Ascending aorta (tissue), 2 donors: ENCODE data around the gene RBM17. TPM values are rescaled to one million over a fixed set of nuclear protein-coding genes. Genes with fewer than 3 reads are reported as not detected.

Experiments
- DNase-seq, 2 donors: peaks; one replicate each; pipeline ENCODE4 v3.0.0-alpha.2; 2019; ENCODE audit warnings: low spot score in 2 of 2
- H3K27ac ChIP-seq, 2 donors: fragments of 200-600 bp; sonication (generic); one replicate each; pipeline ENCODE4 v1.5.1; 2016 to 2017; ENCODE audit warnings: mild to moderate bottlenecking in 1 of 2
- H3K27me3 ChIP-seq: fragments of 200-600 bp; sonication (generic); one replicate; pipeline ENCODE4 v1.5.1; 2017
- H3K36me3 ChIP-seq, 2 donors: fragments of 200-600 bp; sonication (generic); one replicate each; pipeline ENCODE4 v1.5.1; 2016
- H3K4me1 ChIP-seq, 2 donors: fragments of 200-600 bp; sonication (generic); one replicate each; pipeline ENCODE4 v1.5.1; 2016 to 2017; ENCODE audit warnings: mild to moderate bottlenecking in 1 of 2
- H3K4me3 ChIP-seq, 2 donors: fragments of 200-600 bp; sonication (generic); one replicate each; pipeline ENCODE4 v1.5.1; 2016 to 2017; ENCODE audit warnings: mild to moderate bottlenecking in 1 of 2
- H3K9me3 ChIP-seq, 2 donors: fragments of 200-600 bp; sonication (generic); one replicate each; pipeline ENCODE4 v1.5.1; 2016
- intact Hi-C: fragments of 100-400 bp; cut with DNase I; formaldehyde crosslinking; loops from one replicate; pipeline ENCODE4 v1.15.1; 2023
- total RNA-seq: library from RNA; depleted of rRNA; stranded (reverse); fragments of >200 nt; gene quantifications from one replicate; pipeline ENCODE4 v1.1.0, GENCODE V29; 2016
- TF ChIP-seq, protein P1 (sequence below), 3 experiments: fragments of 200-600 bp in 2 of 3; fragments of 450-650 bp in 1 of 3; sonication (generic) in 2 of 3; IDR thresholded peaks; one replicate each; pipeline ENCODE4 v1.5.1; 2016 to 2019; ENCODE audit warnings: antibody characterized with exemption in 3 of 3, mild to moderate bottlenecking in 1 of 3, moderate library complexity in 1 of 3

Gene RBM17
- total RNA-seq, 1 donor from 2014 or later: 22.7 TPM

GRCh38 chr10:6054884-6055283 is 34.0 kb upstream of the RBM17 start:
- intact Hi-C loops: no loop called here
- Histone ChIP-seq H3K27ac (no peak overlapping the region), H3K4me3 (no peak overlapping the region), H3K9me3 (no peaks in the 10 kb centered on the region), H3K4me1 (peaks cover 0 to 2% of the 10 kb centered on the region in 2 donors), H3K27me3 (no peaks in the 10 kb centered on the region), H3K36me3 (no peaks in the 10 kb centered on the region)
- peak in 1 of 2 donors; percentile 16 for DNase-seq
- TF ChIP-seq, protein P1, sequence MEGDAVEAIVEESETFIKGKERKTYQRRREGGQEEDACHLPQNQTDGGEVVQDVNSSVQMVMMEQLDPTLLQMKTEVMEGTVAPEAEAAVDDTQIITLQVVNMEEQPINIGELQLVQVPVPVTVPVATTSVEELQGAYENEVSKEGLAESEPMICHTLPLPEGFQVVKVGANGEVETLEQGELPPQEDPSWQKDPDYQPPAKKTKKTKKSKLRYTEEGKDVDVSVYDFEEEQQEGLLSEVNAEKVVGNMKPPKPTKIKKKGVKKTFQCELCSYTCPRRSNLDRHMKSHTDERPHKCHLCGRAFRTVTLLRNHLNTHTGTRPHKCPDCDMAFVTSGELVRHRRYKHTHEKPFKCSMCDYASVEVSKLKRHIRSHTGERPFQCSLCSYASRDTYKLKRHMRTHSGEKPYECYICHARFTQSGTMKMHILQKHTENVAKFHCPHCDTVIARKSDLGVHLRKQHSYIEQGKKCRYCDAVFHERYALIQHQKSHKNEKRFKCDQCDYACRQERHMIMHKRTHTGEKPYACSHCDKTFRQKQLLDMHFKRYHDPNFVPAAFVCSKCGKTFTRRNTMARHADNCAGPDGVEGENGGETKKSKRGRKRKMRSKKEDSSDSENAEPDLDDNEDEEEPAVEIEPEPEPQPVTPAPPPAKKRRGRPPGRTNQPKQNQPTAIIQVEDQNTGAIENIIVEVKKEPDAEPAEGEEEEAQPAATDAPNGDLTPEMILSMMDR (IDR thresholded peaks at IDR 0.05): no peak

DNA sequence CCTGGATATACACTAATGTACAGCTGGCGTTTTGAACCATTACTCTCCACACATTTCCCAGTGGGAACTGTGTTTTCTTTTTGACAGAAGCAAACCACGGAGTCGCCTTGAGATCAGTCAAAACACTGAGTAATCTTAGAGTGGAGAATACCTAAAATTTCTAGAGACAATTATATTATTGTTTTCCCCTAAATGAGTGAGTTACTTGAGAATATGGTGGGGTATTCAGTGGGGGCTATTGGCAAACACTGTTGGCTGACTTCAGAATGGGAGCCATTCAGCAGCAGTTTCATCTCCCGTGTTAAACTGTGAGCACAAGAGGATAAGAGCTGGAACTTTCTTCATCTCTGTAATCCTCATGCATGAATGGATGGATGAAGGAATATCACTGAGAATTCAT is 32.9 kb upstream of the RBM17 start:
- Histone ChIP-seq H3K4me1 (no peaks in the 10 kb centered on the region), H3K27ac (no peak overlapping the region), H3K27me3 (no peaks in the 10 kb centered on the region), H3K9me3 (no peaks in the 10 kb centered on the region), H3K4me3 (no peak overlapping the region), H3K36me3 (no peaks in the 10 kb centered on the region)
- TF ChIP-seq, protein P1 (IDR thresholded peaks at IDR 0.05): no peak
- no peak for DNase-seq
- intact Hi-C loops: no loop called here

DNA sequence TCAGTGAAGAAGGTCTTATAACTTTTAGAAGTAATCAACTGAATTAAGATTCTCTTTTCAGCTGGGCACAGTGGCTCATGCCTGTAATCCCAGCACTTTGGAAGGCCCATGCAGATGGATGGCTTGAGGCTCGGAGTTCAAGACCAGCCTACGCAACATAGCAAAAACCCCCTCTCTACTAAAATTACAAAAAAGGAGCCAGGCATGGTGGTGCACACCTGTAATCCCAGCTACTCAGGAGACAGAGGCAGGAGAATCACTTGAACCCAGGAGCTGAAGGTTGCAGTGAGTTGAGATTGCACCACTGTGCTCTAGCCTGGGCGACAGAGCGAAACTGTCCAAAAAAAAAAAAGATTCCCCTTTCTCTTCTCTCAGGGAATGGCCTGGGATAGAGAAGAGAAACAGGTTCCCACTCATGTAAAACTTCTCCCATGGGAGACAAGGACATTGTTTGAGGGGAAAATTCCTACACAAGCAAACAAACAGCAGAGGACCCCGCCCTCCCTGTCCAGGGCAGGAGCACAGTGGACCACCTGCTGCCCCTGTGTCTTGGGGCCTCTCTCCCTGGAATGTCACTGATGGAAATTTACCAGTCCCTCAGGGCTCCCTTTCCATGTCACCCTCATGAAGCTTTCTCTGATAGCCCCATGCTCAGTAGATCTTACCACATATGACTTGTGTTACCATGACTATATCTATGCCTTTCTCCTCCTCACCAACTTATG is 32.3 kb upstream of the RBM17 start:
- TF ChIP-seq, protein P1 (IDR thresholded peaks at IDR 0.05): no peak
- Histone ChIP-seq H3K36me3 (no peaks in the 10 kb centered on the region), H3K4me1 (no peaks in the 10 kb centered on the region), H3K4me3 (no peak overlapping the region), H3K27ac (no peak overlapping the region), H3K9me3 (no peaks in the 10 kb centered on the region), H3K27me3 (no peaks in the 10 kb centered on the region)
- intact Hi-C loops: no loop called here
- peak in 1 of 2 donors; percentile 33 for DNase-seq

GRCh38 chr10:6058682-6059475 is 30.0 kb upstream of the RBM17 start:
- no peaks in the 10 kb centered on the region for H3K4me1 ChIP-seq
- H3K36me3 ChIP-seq: no peaks in the 10 kb centered on the region
- no peak overlapping the region for H3K27ac ChIP-seq
- intact Hi-C loops: no loop called here
- no peaks in the 10 kb centered on the region for H3K9me3 ChIP-seq
- no peaks in the 10 kb centered on the region for H3K27me3 ChIP-seq
- DNase-seq: peak in 1 of 2 donors; percentile 34
- TF ChIP-seq, protein P1 (IDR thresholded peaks at IDR 0.05): no peak
- H3K4me3 ChIP-seq: no peak overlapping the region

DNA sequence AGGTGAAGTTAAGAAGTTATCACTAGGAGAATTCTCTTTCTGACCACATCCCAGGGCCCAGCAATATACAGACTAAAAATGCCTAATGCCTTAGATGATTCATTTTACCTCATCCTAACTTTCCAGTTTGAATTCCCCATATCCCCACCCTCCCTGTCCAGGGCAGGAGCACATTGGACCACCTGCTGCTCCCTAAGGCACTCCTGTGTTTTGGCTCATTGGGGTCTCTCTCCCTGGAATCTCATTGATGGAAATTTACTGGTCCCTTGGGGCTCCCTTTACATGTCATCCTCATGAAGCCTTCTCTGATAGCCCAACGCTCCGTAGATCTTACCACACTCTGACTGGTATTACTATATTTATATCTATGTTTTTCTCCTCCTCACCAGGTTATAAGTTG is 29.3 kb upstream of the RBM17 start:
- Histone ChIP-seq H3K4me1 (no peaks in the 10 kb centered on the region), H3K4me3 (no peak overlapping the region), H3K27ac (no peak overlapping the region), H3K27me3 (no peaks in the 10 kb centered on the region), H3K36me3 (no peaks in the 10 kb centered on the region), H3K9me3 (no peaks in the 10 kb centered on the region)
- intact Hi-C loops: no loop called here
- TF ChIP-seq, protein P1 (IDR thresholded peaks at IDR 0.05): no peak
- DNase-seq: no peak
